OCI-LY3 (cell line): ENCODE results near the gene TREH.
A peak's percentile ranks its signal among the peaks of the same experiment; 100 is the strongest.

Experiments
- H2AFZ ChIP-seq: fragments of 200-600, 300-600 bp; shearing (Covaris generic); 2 replicates; pipeline ENCODE4 v1.6.0; 2014; ENCODE audit warnings: antibody characterized with exemption, low read depth, low read length
- H3K27ac ChIP-seq: fragments of 200-600, 300-600 bp; sonication (generic); 2 replicates; pipeline ENCODE4 v1.5.1; 2014; ENCODE audit warnings: mild to moderate bottlenecking, low read length, moderate library complexity, mixed read lengths
- H3K27me3 ChIP-seq: fragments of 200-600, 300-600 bp; sonication (generic); 2 replicates; pipeline ENCODE4 v1.6.1; 2014; ENCODE audit warnings: low read depth, low read length, mixed read lengths
- H3K36me3 ChIP-seq: fragments of 200-600, 300-600 bp; sonication (generic); replicated peaks from 2 replicates; pipeline ENCODE3; 2014; ENCODE audit warnings: low read depth, low read length, mixed read lengths
- H3K4me1 ChIP-seq: fragments of 300-600, 200-600 bp; sonication (generic); 2 replicates; pipeline ENCODE4 v1.6.1; 2014; ENCODE audit warnings: low read length, mixed read lengths
- H3K4me2 ChIP-seq: fragments of 200-600, 300-600 bp; sonication (generic); 2 replicates; pipeline ENCODE4 v1.6.1; 2014; ENCODE audit warnings: low read length, mixed read lengths
- H3K4me3 ChIP-seq: fragments of 300-600, 200-600 bp; sonication (generic); 2 replicates; pipeline ENCODE4 v1.5.1; 2014; ENCODE audit warnings: antibody characterized with exemption, mild to moderate bottlenecking, low read length, moderate library complexity
- H3K79me2 ChIP-seq: fragments of 300-600, 200-600 bp; shearing (Covaris generic); 2 replicates; pipeline ENCODE4 v1.6.1; 2014; ENCODE audit warnings: mild to moderate bottlenecking, low read length, mixed read lengths
- H3K9ac ChIP-seq: fragments of 300-600, 200-600 bp; shearing (Covaris generic); 2 replicates; pipeline ENCODE4 v1.6.0; 2014; ENCODE audit warnings: mild to moderate bottlenecking, low read length, moderate library complexity
- H3K9me3 ChIP-seq: fragments of 200-600, 300-600 bp; shearing (Covaris generic); 2 replicates; pipeline ENCODE4 v1.6.1; 2014; ENCODE audit warnings: low read length, mixed read lengths; ENCODE audit not compliant: insufficient read depth
- H4K20me1 ChIP-seq: fragments of 200-600, 300-600 bp; sonication (generic); 2 replicates; pipeline ENCODE4 v1.6.1; 2016; ENCODE audit warnings: low read length, mixed read lengths; ENCODE audit not compliant: insufficient read depth
- EZH2phosphoT487 ChIP-seq: fragments of 200-600 bp; shearing (Covaris generic); IDR thresholded peaks from 2 replicates; pipeline ENCODE4 v1.6.1; 2018; ENCODE audit warnings: antibody characterized with exemption, mixed run types, low read depth
- TF ChIP-seq, protein P1 (sequence below): fragments of 200-600, 300-600 bp; sonication (generic); IDR thresholded peaks from 2 replicates; pipeline ENCODE4 v1.5.1; 2014; ENCODE audit warnings: antibody characterized with exemption, low read length, low read depth

TREH gene

DNA sequence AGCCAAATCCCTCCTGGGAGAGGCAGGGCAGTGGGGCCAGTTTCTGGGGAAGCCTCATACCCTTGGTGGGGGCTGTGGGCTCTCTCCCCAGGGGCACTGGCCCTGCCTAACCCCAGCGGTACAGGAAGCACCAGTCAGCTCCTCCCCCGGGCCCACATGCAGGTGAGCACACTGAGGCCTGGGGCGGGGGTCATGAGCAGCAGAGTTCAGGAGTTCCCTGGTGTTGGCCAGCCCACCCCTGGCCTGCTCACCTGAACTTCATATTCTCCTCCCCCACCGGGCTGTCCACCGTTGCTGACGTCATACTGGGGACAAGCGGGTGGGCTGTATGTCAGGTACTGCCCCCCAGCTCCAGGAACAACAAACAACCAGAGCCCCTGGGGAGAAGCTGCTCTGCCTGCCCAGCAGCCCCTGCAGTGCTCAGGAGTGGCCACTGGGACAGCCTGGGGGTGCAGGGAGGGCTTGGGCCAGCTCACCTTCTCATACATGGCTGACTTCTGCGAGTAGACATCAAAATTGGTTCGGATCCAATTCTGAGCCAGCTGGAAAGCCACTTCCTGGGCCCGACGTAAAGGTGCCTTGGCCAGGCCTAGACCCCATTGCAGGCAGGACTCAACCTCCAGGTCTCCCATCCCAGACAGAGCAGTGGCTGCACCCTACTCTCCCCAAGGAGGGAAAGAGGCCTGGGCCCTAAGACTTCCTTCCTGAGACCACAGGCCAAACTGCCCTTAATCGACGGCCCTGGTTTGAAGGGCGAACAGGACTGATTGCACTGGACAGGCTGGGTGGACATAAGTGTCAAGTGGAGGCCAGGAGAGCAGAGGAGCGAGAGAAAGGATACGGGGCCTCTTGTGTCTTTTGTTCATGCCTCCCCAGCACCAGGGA, 20.8 kb downstream of the TREH start:
- peaks cover 5% of the 10 kb centered on the region for H3K27me3 ChIP-seq
- no peak overlapping the region for H3K27ac ChIP-seq
- peak overlapping the region; percentile 68 for H3K4me3 ChIP-seq
- H3K4me2 ChIP-seq, result peak overlapping the region; percentile 85
- TF ChIP-seq EZH2phosphoT487, result no peak
- TF ChIP-seq, protein P1, sequence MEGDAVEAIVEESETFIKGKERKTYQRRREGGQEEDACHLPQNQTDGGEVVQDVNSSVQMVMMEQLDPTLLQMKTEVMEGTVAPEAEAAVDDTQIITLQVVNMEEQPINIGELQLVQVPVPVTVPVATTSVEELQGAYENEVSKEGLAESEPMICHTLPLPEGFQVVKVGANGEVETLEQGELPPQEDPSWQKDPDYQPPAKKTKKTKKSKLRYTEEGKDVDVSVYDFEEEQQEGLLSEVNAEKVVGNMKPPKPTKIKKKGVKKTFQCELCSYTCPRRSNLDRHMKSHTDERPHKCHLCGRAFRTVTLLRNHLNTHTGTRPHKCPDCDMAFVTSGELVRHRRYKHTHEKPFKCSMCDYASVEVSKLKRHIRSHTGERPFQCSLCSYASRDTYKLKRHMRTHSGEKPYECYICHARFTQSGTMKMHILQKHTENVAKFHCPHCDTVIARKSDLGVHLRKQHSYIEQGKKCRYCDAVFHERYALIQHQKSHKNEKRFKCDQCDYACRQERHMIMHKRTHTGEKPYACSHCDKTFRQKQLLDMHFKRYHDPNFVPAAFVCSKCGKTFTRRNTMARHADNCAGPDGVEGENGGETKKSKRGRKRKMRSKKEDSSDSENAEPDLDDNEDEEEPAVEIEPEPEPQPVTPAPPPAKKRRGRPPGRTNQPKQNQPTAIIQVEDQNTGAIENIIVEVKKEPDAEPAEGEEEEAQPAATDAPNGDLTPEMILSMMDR, result no peak
- no peaks in the 10 kb centered on the region for H3K36me3 ChIP-seq
- H2AFZ ChIP-seq, result peak overlapping the region; percentile 92
- peak overlapping the region; percentile 47; the same call in 1 of the 2 replicates for H3K9ac ChIP-seq
- no peaks in the 10 kb centered on the region for H3K79me2 ChIP-seq
- H3K4me1 ChIP-seq, result no peaks in the 10 kb centered on the region
- no peaks in the 10 kb centered on the region for H4K20me1 ChIP-seq
- H3K9me3 ChIP-seq, result no peaks in the 10 kb centered on the region

DNA sequence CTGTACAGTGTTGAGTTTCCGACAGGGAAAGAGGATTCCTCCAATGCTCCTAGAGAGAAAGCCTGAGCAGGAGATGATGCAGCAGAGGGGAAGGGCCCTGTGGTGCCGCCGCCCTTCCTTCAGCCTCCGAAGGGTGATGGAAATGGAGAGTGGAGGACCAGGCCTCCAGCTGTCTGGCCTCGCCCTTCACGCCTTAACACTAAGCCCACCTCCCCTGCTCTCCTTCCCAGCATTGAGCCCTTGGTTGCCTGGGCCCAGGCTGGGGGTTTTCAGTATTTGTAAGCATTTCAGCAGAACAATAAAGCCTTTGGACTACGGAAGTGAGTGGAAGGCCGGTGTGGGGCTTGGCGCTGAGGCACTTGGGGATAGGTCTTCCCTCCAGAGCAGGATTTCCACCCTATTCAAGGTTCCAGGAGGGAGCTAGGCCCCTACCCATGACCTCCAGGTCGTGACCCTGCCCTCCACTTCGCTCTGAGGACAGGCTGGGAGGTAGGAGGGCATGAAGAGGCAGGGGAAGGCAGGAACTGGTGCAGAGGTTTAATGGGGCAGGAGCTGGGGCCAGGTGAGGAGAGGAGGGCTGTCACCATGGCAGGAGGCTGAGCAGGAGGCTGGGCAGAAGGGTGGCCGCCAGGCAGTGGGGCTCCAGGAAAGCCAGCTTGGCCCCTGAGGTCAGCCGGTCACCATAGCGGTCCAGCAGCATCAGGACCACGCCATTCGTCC, 21.6 kb downstream of the TREH start:
- Histone ChIP-seq H3K4me2 (no peak overlapping the region), H4K20me1 (no peaks in the 10 kb centered on the region), H3K36me3 (no peaks in the 10 kb centered on the region), H3K27ac (no peak overlapping the region), H3K4me3 (no peak overlapping the region), H3K9me3 (no peaks in the 10 kb centered on the region), H3K79me2 (no peaks in the 10 kb centered on the region), H2AFZ (no peak overlapping the region), H3K4me1 (no peaks in the 10 kb centered on the region), H3K9ac (no peak overlapping the region), H3K27me3 (peaks cover 5% of the 10 kb centered on the region)
- no peak for TF ChIP-seq EZH2phosphoT487
- TF ChIP-seq, protein P1, result no peak

DNA sequence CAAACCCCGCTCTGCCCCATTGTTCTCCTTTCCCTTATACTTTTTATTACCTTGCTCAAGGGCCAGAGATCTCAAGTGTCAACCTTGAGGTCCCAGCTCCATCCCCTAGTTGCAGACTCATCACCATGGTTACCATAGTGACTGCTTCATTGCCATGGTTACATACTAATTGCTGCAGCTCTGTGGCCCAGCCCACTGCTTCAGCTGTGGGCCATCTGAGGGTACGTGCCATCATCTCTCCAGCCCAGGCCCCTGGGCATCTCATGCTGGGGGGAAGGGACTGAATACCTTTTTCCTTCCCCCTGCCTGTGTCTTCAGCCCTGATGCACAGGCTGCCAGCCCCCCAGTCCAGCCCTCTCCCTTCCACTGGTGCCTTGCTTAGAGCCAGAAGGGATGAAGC, 22.2 kb downstream of the TREH start:
- Histone ChIP-seq H3K4me1 (no peaks in the 10 kb centered on the region), H3K4me2 (no peak overlapping the region), H3K36me3 (no peaks in the 10 kb centered on the region), H4K20me1 (no peaks in the 10 kb centered on the region), H3K9me3 (no peaks in the 10 kb centered on the region), H3K27ac (no peak overlapping the region), H3K4me3 (no peak overlapping the region), H3K27me3 (peaks cover 5% of the 10 kb centered on the region), H2AFZ (no peak overlapping the region), H3K9ac (no peak overlapping the region), H3K79me2 (no peaks in the 10 kb centered on the region)
- TF ChIP-seq EZH2phosphoT487, result no peak
- TF ChIP-seq, protein P1, result no peak

DNA sequence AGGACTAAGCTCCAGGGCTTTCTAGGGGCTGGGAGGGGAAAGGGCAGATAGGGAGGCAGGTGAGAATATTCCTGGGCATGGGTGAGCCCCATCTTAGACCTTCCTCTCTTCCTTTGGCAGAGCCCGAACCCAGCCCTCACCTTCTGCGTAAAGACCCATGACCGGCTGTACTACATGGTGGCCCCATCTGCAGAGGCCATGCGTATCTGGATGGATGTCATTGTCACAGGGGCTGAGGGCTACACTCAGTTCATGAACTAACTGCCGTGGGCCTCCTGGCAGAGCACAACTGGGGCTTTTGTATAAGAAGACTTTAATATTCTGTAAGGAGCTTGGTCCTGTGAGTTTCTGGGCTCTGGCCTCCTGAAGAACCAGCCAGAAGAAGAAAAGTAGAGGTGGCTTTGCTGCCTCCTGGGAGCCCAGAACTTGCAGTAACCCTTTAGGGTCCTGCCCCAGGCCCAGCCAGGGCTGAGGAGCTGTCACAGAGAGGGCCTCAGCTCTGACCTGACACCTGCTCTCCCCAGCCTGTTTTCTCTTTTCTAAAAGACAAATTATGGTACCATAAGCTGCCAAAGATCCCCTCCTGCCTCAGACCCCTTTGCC, 22.8 kb downstream of the TREH start:
- no peak for TF ChIP-seq EZH2phosphoT487
- TF ChIP-seq, protein P1, result no peak
- peaks cover 5% of the 10 kb centered on the region for H3K27me3 ChIP-seq
- H3K4me3 ChIP-seq, result no peak overlapping the region
- H3K9me3 ChIP-seq, result no peaks in the 10 kb centered on the region
- no peaks in the 10 kb centered on the region for H3K4me1 ChIP-seq
- H3K4me2 ChIP-seq, result no peak overlapping the region
- H3K36me3 ChIP-seq, result no peaks in the 10 kb centered on the region
- H4K20me1 ChIP-seq, result no peaks in the 10 kb centered on the region
- no peak overlapping the region for H2AFZ ChIP-seq
- H3K27ac ChIP-seq, result no peak overlapping the region
- H3K79me2 ChIP-seq, result no peaks in the 10 kb centered on the region
- H3K9ac ChIP-seq, result no peak overlapping the region
